Erythroblast (primary cell): ENCODE data around the gene GOSR2.

Source experiments
- GATA1 ChIP-seq: IDR thresholded peaks from 2 replicates; pipeline ENCODE4 v1.6.1; 2011; ENCODE audit warnings: low read depth, mild to moderate bottlenecking, control low read depth, low read length, moderate library complexity
- POLR2A ChIP-seq: IDR thresholded peaks from 2 replicates; pipeline ENCODE4 v1.6.1; 2011; ENCODE audit warnings: mild to moderate bottlenecking, low read length

- TF ChIP-seq POLR2A = no peak
- TF ChIP-seq GATA1 = no peak
These were observed 45.4 kb downstream of the GOSR2 start for GRCh38 chr17:46968224-46968834.
